DOHH2 (cell line): ENCODE results near the gene CALU.

ENCODE experiments used
- H3F3A ChIP-seq: fragments of 200-600 bp; sonication (generic), shearing (Covaris generic); 2 replicates; pipeline ENCODE4 v1.6.0; 2016; ENCODE audit warnings: antibody characterized with exemption, mild to moderate bottlenecking; ENCODE audit not compliant: control insufficient read depth, insufficient read depth
- H3K27ac ChIP-seq: fragments of 200-600 bp; sonication (generic); 2 replicates; pipeline ENCODE4 v1.5.1; 2014; ENCODE audit warnings: low read depth, mild to moderate bottlenecking, low read length, moderate library complexity
- H3K27me3 ChIP-seq: fragments of 200-600 bp; sonication (generic); 2 replicates; pipeline ENCODE4 v1.6.1; 2014; ENCODE audit warnings: mild to moderate bottlenecking, low read length, mixed read lengths; ENCODE audit not compliant: control insufficient read depth
- H3K36me3 ChIP-seq: fragments of 200-600 bp; sonication (generic); 2 replicates; pipeline ENCODE4 v1.6.1; 2014; ENCODE audit warnings: mild to moderate bottlenecking, low read length, moderate library complexity, mixed read lengths; ENCODE audit not compliant: control insufficient read depth
- H3K4me1 ChIP-seq: fragments of 200-600 bp; sonication (generic); 2 replicates; pipeline ENCODE4 v1.6.1; 2014; ENCODE audit warnings: mild to moderate bottlenecking, low read length, mixed read lengths; ENCODE audit not compliant: control insufficient read depth
- H3K4me2 ChIP-seq: fragments of 200-600 bp; sonication (generic); 2 replicates; pipeline ENCODE4 v1.6.0; 2014; ENCODE audit warnings: mild to moderate bottlenecking, low read length, moderate library complexity
- H3K4me3 ChIP-seq: fragments of 200-600 bp; sonication (generic); 2 replicates; pipeline ENCODE4 v1.5.1; 2014; ENCODE audit warnings: mild to moderate bottlenecking, low read length, mixed read lengths
- H3K79me2 ChIP-seq: fragments of 200-600 bp; sonication (generic); 2 replicates; pipeline ENCODE4 v1.6.1; 2014; ENCODE audit warnings: mild to moderate bottlenecking, low read length, mixed read lengths; ENCODE audit not compliant: control insufficient read depth
- H3K9me2 ChIP-seq: fragments of 200-600 bp; sonication (generic); replicated peaks from 2 replicates; pipeline ENCODE4 v1.6.1; 2014; ENCODE audit warnings: mild to moderate bottlenecking, low read length, mixed read lengths; ENCODE audit not compliant: control insufficient read depth
- H3K9me3 ChIP-seq: fragments of 200-600 bp; sonication (generic); 2 replicates; pipeline ENCODE4 v1.6.1; 2014; ENCODE audit warnings: antibody characterized with exemption, low read length, mixed read lengths; ENCODE audit not compliant: control insufficient read depth, insufficient read depth
- H4K20me1 ChIP-seq: fragments of 200-600 bp; sonication (generic); 2 replicates; pipeline ENCODE4 v1.6.0; 2014; ENCODE audit warnings: low read depth, mild to moderate bottlenecking, antibody characterized with exemption, low read length, moderate library complexity; ENCODE audit not compliant: control insufficient read depth, insufficient read depth
- EZH2phosphoT487 ChIP-seq: fragments of 200-600 bp; sonication (generic); IDR thresholded peaks from 2 replicates; pipeline ENCODE4 v1.6.1; 2017; ENCODE audit warnings: borderline replicate concordance, mild to moderate bottlenecking, antibody characterized with exemption, low read length, moderate library complexity, mixed read lengths
- TF ChIP-seq, protein P1 (sequence below): fragments of 200-600 bp; sonication (generic); IDR thresholded peaks from one replicate; pipeline ENCODE4 v1.5.1; 2014; ENCODE audit warnings: antibody characterized with exemption, mild to moderate bottlenecking, low read depth, low read length; ENCODE audit not compliant: poor library complexity, severe bottlenecking

Gene CALU

GRCh38 chr7:128792471-128793180 lies 53.5 kb downstream of the CALU start:
- H3K36me3 ChIP-seq: peaks cover 9% of the 10 kb centered on the region; the same call in 1 of the 2 replicates
- peaks cover 26% of the 10 kb centered on the region for H3K4me1 ChIP-seq
- H3K9me2 ChIP-seq: no peaks in the 10 kb centered on the region
- H3K79me2 ChIP-seq: peaks cover 4% of the 10 kb centered on the region; the same call in 1 of the 2 replicates
- H3K27ac ChIP-seq: no peak overlapping the region
- H4K20me1 ChIP-seq: no peaks in the 10 kb centered on the region
- no peaks in the 10 kb centered on the region for H3F3A ChIP-seq
- H3K9me3 ChIP-seq: no peaks in the 10 kb centered on the region
- TF ChIP-seq, protein P1, sequence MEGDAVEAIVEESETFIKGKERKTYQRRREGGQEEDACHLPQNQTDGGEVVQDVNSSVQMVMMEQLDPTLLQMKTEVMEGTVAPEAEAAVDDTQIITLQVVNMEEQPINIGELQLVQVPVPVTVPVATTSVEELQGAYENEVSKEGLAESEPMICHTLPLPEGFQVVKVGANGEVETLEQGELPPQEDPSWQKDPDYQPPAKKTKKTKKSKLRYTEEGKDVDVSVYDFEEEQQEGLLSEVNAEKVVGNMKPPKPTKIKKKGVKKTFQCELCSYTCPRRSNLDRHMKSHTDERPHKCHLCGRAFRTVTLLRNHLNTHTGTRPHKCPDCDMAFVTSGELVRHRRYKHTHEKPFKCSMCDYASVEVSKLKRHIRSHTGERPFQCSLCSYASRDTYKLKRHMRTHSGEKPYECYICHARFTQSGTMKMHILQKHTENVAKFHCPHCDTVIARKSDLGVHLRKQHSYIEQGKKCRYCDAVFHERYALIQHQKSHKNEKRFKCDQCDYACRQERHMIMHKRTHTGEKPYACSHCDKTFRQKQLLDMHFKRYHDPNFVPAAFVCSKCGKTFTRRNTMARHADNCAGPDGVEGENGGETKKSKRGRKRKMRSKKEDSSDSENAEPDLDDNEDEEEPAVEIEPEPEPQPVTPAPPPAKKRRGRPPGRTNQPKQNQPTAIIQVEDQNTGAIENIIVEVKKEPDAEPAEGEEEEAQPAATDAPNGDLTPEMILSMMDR: peak; percentile 20
- TF ChIP-seq EZH2phosphoT487: no peak
- peak overlapping the region; percentile 86; the same call in 1 of the 2 replicates for H3K4me3 ChIP-seq
- H3K4me2 ChIP-seq: peak overlapping the region; percentile 91
- H3K27me3 ChIP-seq: peaks cover 26% of the 10 kb centered on the region

DNA sequence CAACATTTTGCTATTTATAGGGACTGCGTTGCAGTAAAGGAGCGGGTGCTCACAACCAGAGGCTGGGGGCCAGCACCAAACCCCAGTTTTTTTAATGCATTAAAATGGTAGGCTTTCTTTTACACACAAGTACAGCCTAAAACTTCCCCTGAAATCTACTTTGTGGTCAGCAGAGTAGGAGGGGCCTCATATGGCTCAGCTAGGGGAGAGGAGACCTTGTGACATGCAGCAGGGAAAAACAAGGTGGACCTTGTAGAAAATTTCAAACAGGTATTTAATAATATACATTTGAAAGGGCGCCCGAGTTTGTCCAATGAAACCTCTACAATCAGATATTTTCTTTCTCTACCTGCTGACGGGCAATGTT lies 54.0 kb downstream of the CALU start:
- Histone ChIP-seq H3K27me3 (peaks cover 24% of the 10 kb centered on the region), H3K9me2 (no peaks in the 10 kb centered on the region), H3K4me2 (no peak overlapping the region), H3K36me3 (peaks cover 9% of the 10 kb centered on the region; the same call in 1 of the 2 replicates), H3F3A (no peaks in the 10 kb centered on the region), H4K20me1 (no peaks in the 10 kb centered on the region), H3K9me3 (no peaks in the 10 kb centered on the region), H3K4me1 (peaks cover 26% of the 10 kb centered on the region), H3K27ac (no peak overlapping the region), H3K4me3 (no peak overlapping the region), H3K79me2 (peaks cover 4% of the 10 kb centered on the region; the same call in 1 of the 2 replicates)
- TF ChIP-seq, protein P1: no peak
- TF ChIP-seq EZH2phosphoT487: no peak

DNA sequence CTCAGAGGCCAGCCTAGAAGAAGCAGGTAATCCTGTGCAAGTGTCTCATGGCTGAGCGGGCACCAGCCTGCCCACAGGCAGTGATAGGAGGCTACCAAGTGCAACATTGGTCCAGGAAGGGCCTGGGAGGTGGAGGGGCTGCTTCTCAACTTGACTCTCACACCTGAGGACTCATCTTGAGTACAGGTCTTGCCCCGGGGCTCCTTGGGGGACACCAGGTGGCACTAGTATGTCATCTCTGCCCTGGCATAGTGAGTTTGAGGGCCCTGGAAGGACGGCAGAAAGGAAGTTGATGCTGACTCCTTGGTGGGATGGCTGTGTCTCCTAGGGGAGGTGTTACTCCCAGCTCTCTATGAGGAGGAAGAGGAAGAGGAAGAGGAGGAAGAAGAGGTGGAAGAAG lies 54.9 kb downstream of the CALU start:
- Histone ChIP-seq H3K4me2 (no peak overlapping the region), H3K4me1 (peaks cover 26% of the 10 kb centered on the region), H3K9me3 (no peaks in the 10 kb centered on the region), H3K4me3 (no peak overlapping the region), H3K27me3 (peaks cover 19% of the 10 kb centered on the region), H3K9me2 (no peaks in the 10 kb centered on the region), H3K27ac (no peak overlapping the region), H4K20me1 (no peaks in the 10 kb centered on the region), H3K36me3 (peaks cover 9% of the 10 kb centered on the region; the same call in 1 of the 2 replicates), H3F3A (no peaks in the 10 kb centered on the region), H3K79me2 (peaks cover 4% of the 10 kb centered on the region; the same call in 1 of the 2 replicates)
- TF ChIP-seq, protein P1: peak; percentile 67
- TF ChIP-seq EZH2phosphoT487: no peak
